Dedifferentiated amniotic fluid mesenchymal stem cell (primary cell): ENCODE data around the gene NSD2.
"Not testable (repeated sequence)": the region's sequence is repeated elsewhere in the genome, so short reads cannot be mapped to it uniquely, and the experiment has no call there.

Source experiments
- DNase-seq: peaks from one replicate; pipeline ENCODE4 v3.0.0-alpha.2; 2016; ENCODE audit errors: extremely low spot score

The NSD2 gene

GRCh38 chr4:1842339-1842895 lies 28.8 kb upstream of the NSD2 start:
- DNase-seq = no peak

- peak; percentile 66 for DNase-seq
Observed at GRCh38 chr4:1842993-1843448, 28.2 kb upstream of the NSD2 start.

DNA sequence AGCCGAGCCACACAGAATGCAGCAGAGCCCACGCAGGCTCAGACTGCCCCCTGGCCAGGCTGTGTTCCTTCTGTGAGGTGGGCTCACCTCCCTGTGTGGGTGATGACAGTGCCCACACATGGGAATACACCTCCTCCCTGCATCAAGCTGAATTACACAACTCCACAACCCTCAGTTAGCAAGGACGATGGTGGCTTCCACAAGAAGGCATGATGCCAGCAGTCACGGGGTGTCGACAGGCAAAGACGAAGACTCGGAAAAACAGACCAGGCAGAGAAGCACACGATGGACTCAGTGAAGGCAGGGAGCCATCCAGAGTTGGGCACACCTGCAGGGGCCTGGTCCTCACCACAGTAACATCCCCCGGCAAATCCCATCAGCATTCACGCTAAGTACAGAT lies 27.3 kb upstream of the NSD2 start:
- no peak for DNase-seq

GRCh38 chr4:1844618-1845017 lies 26.6 kb upstream of the NSD2 start:
- DNase-seq = not testable (repeated sequence)

DNA sequence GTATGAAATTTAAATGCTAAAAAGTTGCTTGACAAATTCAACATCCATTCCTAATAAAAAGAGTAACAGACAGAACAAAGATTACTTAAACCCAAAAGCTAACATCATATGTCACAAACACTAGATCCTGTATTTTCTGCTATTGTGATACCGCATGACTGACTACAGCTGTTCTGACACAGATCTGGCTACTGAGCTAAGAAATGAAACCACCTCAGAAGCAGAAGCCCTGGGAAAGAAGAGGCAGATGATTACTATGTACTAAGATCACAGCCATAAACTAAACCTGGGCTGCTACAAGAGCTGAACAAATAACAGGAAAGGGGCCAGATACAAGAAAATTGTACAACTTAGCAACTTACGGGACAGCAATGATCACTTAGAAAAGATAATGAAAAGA lies 24.6 kb upstream of the NSD2 start:
- no peak for DNase-seq

DNA sequence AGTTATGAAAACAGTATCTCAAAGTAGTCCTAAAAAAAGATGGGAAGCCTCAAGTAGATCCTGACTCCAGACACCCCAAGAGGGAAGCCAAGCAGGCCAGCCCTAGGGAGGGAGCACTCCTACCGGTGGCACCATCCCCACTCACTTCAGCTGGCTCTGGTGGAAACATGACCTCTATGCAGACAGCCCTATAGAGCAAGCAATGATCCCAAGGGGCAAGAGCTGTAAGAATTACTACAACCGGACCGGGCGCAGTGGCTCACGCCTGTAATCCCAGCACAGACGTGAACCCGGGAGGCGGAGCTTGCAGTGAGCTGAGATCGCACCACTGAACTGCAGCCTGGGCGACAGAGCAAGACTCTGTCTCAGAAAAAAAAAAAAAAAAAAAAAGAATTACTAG lies 20.9 kb upstream of the NSD2 start:
- DNase-seq = no peak

- no peak for DNase-seq
Observed at GRCh38 chr4:1851160-1851559, 20.0 kb upstream of the NSD2 start.

- no peak for DNase-seq
Observed at GRCh38 chr4:1851575-1852410, 19.4 kb upstream of the NSD2 start.

DNA sequence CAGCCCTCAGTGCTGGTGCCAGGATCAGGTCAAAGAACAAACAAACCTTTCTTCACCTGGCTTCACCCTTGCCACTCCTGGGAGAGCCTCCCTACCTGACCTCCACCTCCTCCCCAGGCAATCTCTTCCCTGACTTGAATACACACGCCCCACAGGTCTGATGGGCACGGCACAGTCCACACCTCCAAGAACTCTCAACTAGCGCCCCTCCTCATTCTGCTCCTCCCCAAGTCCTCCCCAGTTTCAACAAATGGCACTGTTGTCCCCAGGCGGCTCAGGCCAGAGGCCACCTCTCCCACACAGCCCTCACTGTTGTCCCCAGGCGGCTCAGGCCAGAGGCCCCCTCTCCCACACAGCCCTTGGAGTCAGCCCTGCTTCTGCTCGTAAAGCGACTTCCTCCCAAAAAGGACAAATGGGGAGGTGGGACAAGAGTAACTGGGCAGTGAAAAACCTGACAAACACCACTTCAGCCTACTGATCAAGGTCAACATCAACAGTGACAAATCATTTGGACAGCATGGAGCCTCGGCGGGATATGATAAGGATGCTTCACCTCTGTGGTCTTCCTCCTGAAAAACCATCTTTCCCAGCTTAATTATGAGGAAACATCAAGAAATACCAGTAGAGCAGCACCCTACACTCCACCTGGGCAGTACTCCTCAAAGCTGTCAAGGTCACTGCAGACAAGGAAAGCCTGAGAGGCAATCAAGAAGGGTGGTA lies 18.1 kb upstream of the NSD2 start:
- DNase-seq = no peak

GRCh38 chr4:1854752-1855151 lies 16.4 kb upstream of the NSD2 start:
- DNase-seq = no peak

DNA sequence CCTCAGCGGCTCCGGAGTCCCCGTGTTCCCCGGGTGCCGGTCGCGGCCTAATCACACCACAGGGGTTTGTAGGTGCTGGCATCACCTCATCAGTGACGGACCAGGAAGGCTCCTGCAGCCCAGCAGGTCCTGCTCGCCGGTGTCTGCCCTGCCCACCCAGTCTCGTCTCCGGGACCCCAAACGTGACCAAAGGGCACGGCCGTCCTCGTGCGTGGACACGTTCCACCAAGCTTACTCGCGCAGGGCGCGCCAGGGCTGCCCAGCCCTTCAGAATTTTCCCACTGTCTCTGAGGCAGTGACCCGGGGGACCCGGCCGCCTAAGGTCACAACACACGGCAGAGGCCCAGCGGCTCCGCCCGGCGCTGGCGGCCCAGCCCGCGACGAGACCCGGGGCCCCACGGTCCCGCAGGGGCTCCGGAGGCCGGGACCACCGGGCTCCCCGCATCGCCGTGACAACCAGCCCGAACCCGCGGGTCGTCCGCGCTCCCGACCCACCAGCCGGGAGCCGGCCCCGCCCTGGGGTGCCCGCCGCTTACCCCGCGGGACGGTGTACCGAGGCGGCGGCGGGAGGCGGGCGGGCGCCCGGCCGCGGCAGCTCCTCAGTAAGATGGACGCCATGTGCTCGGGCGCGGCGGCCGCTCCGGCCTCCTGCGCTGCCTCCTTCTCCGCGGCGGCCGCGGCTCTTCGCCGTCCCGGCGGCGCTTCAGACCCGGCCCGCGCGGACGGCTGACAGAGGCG lies 15.7 kb upstream of the NSD2 start:
- DNase-seq = no peak

GRCh38 chr4:1856071-1856942 lies 14.9 kb upstream of the NSD2 start, which contains the start of gene LETM1:
Gene LETM1 (minus strand): TSS chr4:1856156. CDS start chr4:1855950, 206 bp downstream.
- peak; percentile 70 for DNase-seq

DNA sequence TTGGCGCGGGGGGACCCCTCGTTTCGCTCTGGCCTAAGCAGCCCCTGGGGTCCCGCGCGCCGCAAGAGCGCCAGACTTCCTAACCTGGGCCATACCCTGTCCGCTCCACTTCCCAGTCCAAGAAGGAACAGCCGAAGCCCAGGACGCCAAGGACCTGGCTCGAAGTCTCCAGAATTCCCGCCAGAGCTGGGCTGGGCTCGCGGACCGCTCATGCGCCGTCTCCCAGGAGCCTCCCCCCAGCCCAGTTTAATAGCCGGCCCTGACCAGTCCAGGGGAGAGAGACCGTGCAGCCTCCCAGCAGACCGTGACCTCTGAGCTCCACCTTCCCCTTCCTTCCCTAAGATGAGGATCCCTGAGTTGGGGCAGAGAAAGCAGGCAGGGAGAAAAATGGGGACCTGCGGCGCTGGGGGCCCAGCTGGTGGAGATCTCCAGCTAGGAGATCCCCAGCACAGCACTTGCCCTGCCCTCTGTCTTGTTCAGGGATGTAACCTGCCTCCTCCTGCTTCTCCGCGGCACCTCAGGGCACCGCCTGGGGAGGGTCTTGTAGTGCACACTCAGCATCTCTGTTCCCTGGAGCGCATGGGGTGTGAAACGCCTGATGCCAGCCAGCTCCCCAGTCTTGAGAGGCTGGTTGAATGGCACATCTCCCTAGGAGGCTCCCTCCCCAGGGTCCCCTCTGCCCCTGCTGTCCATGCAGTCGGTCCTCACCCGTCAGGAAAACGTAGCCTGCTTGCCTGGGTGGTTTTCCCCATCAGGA lies 14.1 kb upstream of the NSD2 start:
- no peak for DNase-seq

GRCh38 chr4:1857931-1858330 lies 13.3 kb upstream of the NSD2 start:
- DNase-seq = no peak

DNA sequence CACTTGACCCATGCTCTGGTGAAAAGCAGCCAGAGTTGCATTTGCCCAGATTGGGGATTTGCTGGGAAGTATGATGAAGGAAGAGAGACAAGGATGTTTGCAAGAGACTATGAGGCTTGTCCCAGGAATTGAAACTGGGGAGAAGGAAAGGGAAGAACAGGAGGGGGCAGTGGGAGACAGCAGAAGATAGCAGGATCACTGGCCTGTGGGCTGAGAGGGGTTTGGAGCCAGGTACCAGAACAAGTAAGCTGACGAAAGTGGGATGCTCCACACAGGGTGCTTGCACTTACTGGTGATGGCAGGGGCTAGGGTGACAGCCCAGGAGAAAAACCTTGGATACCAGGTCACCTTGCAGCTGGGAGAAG lies 11.8 kb upstream of the NSD2 start:
- DNase-seq = no peak

- no peak for DNase-seq
Observed at GRCh38 chr4:1862055-1862911, 8.9 kb upstream of the NSD2 start.

- no peak for DNase-seq
Observed at GRCh38 chr4:1862961-1863296, 8.3 kb upstream of the NSD2 start.

DNA sequence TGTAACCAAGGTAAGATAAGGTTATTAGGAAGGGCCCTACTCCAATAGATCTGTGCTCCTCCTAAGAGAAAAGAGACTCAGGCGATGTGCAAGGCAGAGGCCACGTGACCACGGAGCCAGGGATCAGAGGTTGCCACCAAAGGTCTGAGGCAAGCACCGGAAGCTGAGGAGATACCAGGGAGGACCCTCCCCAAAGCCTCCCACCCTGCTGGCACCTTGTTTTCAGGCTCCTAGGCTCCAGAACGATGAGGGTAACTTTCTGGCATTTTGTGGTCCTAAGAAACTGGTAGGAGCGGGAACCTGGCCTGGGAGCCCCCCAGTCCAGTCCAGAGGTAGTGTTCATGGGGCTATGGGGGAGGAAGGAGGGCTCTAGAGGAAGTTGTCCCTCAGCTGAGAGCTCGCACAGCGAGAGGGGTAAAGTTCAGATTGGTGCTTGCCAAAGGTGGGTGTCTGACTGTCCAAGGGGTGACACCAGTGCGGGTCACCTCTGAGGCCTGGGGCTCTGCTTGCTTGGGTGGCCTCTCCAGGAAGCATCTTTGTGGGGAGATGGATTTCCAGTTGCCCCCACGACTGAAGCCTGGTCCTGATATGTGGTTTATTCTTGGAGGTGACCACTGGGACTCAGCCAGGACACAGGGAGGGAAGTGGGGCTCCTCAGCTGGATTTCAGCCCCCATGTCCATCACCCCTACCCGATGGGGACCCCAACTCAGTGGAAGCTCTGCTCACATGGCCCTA lies 7.7 kb upstream of the NSD2 start:
- DNase-seq = no peak
